GM10248 (cell line): ENCODE results near the gene OR52M1.

Source experiments
- CTCF ChIA-PET: fragments of 300-600 bp; sonication (Branson Sonifier 250); formaldehyde crosslinking; extraction: SDS; loops from one replicate; lab custom pipeline; 2021; ENCODE audit warnings: antibody characterized with exemption; lab: Yijun Ruan, JAX
- POLR2A ChIA-PET: fragments of 350-650 bp; sonication (Branson Sonifier 250); formaldehyde crosslinking; extraction: SDS; loops from one replicate; lab custom pipeline; 2020; ENCODE audit warnings: antibody characterized with exemption; lab: Yijun Ruan, JAX
- DNase-seq: peaks from one replicate; pipeline ENCODE4 v3.0.0; 2012; ENCODE audit errors: extremely low spot score
- CTCF ChIP-seq: IDR thresholded peaks from 2 replicates; pipeline ENCODE4 v1.5.1; 2012; ENCODE audit warnings: mild to moderate bottlenecking, low read depth; ENCODE audit errors: extremely low read depth, missing control alignments, control extremely low read depth

OR52M1 gene

GRCh38 chr11:4580124-4580523, 35.1 kb downstream of the OR52M1 start:
- TF ChIP-seq CTCF, result no peak
- no peak for DNase-seq
- ChIA-PET CTCF (no interaction called here), POLR2A (no interaction called here)

- POLR2A ChIA-PET, result no interaction called here
- CTCF ChIA-PET, result no interaction called here
- no peak for DNase-seq
- TF ChIP-seq CTCF, result no peak
Observed at GRCh38 chr11:4581443-4581842, 36.5 kb downstream of the OR52M1 start, which contains the start of gene OR52I2. Gene OR52I2 (plus strand): TSS chr11:4581743.

- ChIA-PET POLR2A (no interaction called here), CTCF (no interaction called here)
- TF ChIP-seq CTCF, result no peak
- no peak for DNase-seq
Observed at GRCh38 chr11:4589017-4589416, 44.0 kb downstream of the OR52M1 start.

GRCh38 chr11:4593739-4594138, 48.7 kb downstream of the OR52M1 start, which contains the start of gene OR52I1:
Gene OR52I1 (plus strand): TSS chr11:4594039. CDS start chr11:4594039, 0 bp downstream.
- TF ChIP-seq CTCF, result no peak
- DNase-seq, result no peak
- CTCF ChIA-PET, result interaction anchor here (1.2 kb wide), 1 partner anchor 19 kb away, joined by 3 read pairs; no protein-coding TSS in a partner anchor
- POLR2A ChIA-PET, result no interaction called here
